Ishikawa (cell line): Measurements from ENCODE around the gene ZCCHC18.

Experiments used
- CREB1 ChIP-seq: IDR thresholded peaks from 2 replicates; pipeline ENCODE4 v1.6.1; 2012; ENCODE audit warnings: low read depth
- EP300 ChIP-seq: IDR thresholded peaks from 2 replicates; pipeline ENCODE4 v1.6.1; 2012; ENCODE audit warnings: borderline replicate concordance
- FOXM1 ChIP-seq: IDR thresholded peaks from 2 replicates; pipeline ENCODE4 v1.6.1; 2012; ENCODE audit warnings: low read depth, borderline replicate concordance
- NFIC ChIP-seq: IDR thresholded peaks from 2 replicates; pipeline ENCODE4 v1.6.1; 2012
- RAD21 ChIP-seq: IDR thresholded peaks from 2 replicates; pipeline ENCODE4 v1.6.1; 2012; ENCODE audit warnings: low read depth
- REST ChIP-seq: IDR thresholded peaks from 2 replicates; pipeline ENCODE4 v1.6.1; 2012; ENCODE audit warnings: low read depth, mild to moderate bottlenecking
- TAF1 ChIP-seq: IDR thresholded peaks from 2 replicates; pipeline ENCODE4 v1.6.1; 2012; ENCODE audit warnings: low read depth, mild to moderate bottlenecking
- USF1 ChIP-seq: IDR thresholded peaks from 2 replicates; pipeline ENCODE4 v1.6.1; 2012
- YY1 ChIP-seq: IDR thresholded peaks from 2 replicates; pipeline ENCODE4 v1.6.1; 2012; ENCODE audit warnings: low read depth
- ZBTB7A ChIP-seq: IDR thresholded peaks from 2 replicates; pipeline ENCODE4 v1.6.1; 2012; ENCODE audit warnings: low read depth

- no peak for TF ChIP-seq NFIC
- no peak for TF ChIP-seq EP300
- TF ChIP-seq RAD21 = no peak
- no peak for TF ChIP-seq YY1
- TF ChIP-seq REST = no peak
- no peak for TF ChIP-seq TAF1
- TF ChIP-seq USF1 = no peak
- no peak for TF ChIP-seq ZBTB7A
- no peak for TF ChIP-seq FOXM1
- TF ChIP-seq CREB1 = no peak
Observed at GRCh38 chrX:104084534-104085277, 27.6 kb upstream of the ZCCHC18 start.
